Fibroblast of skin of right biceps (primary cell): ENCODE results near the gene HOMER1.
"Not testable (repeated sequence)": the region's sequence is repeated elsewhere in the genome, so short reads cannot be mapped to it uniquely, and the experiment has no call there.

Source experiments
- DNase-seq: peaks from one replicate; pipeline ENCODE4 v3.0.0-alpha.2; 2013

Gene HOMER1

DNA sequence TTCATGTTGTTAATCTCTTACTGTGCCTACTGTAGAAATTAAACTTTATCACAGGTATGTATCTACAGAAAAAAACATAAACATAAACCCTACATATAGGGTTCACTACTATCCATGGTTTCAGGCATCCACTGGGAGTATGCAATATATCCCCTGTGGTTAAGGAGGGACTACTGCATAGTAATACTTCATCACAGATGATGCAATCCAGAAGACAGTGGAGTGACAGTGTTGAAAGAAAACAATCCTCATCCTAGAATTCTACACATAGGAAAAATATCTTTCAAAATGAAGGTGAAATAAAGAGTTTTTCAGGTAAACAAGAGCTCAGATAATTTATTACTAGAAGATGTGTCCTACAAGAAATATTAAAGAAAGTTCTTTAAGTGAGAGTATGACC is 105.9 kb downstream of the HOMER1 start:
- DNase-seq, result no peak

DNA sequence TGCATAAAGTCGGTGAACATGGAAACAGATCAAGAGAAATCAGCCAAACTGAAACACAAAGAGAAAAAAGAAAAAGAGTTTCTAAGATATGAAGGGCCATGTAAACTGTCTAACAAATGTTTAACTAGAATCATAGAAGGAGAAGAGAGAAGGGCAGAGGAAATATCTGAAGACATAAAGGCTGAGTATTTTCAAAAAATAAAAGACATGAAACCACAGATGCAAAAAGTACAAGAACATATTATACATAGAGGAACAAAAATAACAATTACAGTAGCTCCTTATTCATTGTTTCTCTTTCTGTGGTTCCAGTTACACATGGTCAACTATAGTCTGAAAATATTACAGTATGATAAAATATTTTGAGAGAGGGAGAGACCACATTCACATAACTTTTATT is 106.3 kb downstream of the HOMER1 start:
- no peak for DNase-seq

DNA sequence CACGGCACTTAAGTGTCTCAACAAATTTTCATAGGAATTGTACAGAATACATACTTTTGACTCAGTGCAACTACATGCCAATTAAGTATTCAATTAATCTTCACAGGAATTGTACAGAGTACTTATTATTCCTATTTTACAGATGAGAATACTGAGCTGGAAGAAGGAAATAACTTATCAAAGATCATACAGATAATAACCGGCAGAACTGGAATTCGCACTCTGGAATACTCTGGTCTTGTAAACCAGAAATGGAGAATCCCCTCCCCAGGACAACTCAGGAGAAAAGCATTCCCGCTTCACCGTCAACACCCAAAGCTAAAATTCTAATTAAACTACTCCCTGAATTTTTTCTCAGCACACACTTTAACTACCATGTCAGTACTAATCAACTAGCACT is 112.7 kb downstream of the HOMER1 start:
- DNase-seq, result no peak

DNA sequence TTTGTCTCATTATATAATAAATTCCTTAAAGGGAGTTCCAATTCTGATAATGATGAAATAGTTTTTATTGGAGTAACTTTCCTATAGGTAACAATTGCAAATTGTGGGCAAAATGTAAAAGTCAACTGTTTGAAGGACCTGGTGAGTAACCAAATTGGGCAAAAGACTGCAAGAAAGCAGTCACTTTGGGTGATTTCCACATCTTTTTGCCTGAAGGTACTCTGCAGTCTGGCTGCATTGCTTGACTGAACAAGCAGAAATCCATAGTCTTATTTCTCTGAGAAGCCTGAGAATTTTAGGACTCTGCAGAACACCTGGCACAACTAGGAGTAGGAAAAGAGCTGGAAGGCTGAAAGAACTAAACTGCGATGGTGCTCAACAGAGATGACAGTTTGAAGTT is 114.9 kb downstream of the HOMER1 start:
- DNase-seq, result no peak

GRCh38 chr5:79397080-79397479 is 116.9 kb downstream of the HOMER1 start:
- DNase-seq, result no peak

DNA sequence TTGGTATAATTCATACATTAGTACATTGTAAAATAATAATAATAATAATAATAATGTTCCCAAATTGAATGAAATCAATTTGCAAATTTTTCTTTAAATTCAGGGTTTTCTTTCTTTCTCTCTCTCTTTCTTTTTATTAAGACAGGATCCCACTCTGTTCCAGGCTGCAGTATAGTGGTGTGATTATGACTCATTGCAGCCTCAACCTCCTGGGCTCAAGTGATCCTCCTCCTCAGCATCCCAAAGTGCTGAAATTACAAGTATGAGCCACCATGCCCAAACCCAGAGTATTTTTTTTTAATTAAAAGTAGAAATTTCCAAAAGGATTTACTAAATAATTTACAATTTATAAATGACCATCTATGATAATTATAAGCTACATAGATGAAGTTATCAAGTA is 117.7 kb downstream of the HOMER1 start:
- peak; percentile 28 for DNase-seq

DNA sequence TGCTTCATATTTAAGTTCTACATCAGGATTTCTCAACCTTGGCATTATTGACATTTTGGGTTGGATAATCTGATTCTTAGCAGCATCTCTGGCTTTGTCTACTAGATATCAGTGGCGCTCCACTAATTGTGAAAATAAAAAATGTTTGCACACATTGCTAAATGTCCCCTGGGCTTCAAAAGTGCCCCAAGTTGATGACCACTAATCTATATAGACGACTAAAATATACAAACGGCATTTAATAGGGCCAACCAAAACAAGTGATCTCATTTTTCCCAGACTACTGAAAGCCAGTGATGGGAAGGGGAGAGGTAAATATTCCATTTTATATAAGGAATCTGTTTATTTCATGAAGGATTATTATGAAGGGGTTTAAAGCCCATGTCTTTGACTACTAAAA is 118.6 kb downstream of the HOMER1 start:
- no peak for DNase-seq

DNA sequence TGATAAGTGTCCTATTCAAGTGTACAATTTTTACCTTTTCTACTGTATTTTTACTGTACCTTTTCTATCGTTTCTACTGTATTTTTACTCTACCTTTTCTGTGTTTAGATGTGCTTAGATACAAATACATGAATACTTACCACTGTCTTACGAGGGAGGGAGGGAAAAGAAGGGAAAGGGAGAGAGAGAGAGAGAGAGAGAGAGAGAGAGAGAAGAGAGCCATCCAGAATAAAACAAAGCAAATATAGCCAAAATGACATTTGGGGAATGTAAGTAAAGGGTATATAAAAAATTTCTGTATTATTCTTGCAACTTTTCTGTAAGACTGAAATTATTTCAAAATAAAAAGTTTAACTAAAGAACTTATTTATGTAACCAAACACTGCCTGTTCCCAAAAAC is 121.2 kb downstream of the HOMER1 start:
- no peak for DNase-seq

- DNase-seq, result no peak
Observed at GRCh38 chr5:79386679-79387078, 127.3 kb downstream of the HOMER1 start.

GRCh38 chr5:79385126-79385525 is 128.8 kb downstream of the HOMER1 start:
- not testable (repeated sequence) for DNase-seq

GRCh38 chr5:79378510-79379186 is 135.3 kb downstream of the HOMER1 start:
- DNase-seq, result no peak

GRCh38 chr5:79357398-79357797 is 156.5 kb downstream of the HOMER1 start:
- DNase-seq, result peak; percentile 32

GRCh38 chr5:79349881-79350280 is 164.1 kb downstream of the HOMER1 start:
- no peak for DNase-seq

DNA sequence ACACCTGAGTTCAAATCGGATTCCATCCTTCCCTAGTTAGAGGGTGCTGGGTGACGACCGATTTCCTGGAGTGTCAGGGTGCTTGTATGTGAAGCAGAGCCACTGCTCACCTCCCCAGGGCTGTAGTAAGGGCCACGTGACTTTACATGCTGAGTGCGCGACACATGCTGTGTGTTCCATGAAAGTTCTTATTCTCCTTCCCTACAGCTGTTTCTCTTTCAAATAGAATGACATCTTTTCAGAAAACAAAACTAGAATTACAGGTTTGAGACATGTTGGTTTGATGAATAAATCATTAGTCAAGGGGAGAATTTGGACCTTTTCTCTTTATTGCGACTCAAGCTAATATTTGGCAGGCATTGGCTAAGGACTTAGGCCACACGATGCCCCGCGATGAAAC is 164.9 kb downstream of the HOMER1 start:
- DNase-seq, result no peak

- peak; percentile 76 for DNase-seq
Observed at GRCh38 chr5:79346420-79346824, 167.5 kb downstream of the HOMER1 start.

- no peak for DNase-seq
Observed at GRCh38 chr5:79333852-79334557, 179.9 kb downstream of the HOMER1 start.

- peak; percentile 11 for DNase-seq
Observed at GRCh38 chr5:79330071-79330470, 183.9 kb downstream of the HOMER1 start.

GRCh38 chr5:79329453-79329852 is 184.5 kb downstream of the HOMER1 start:
- DNase-seq, result no peak
